GM23338 (cell line): ENCODE results near the gene ARMC8. TPM values are rescaled to one million over a fixed set of nuclear protein-coding genes. Genes with fewer than 3 reads are reported as not detected.

ENCODE experiments used
- ATAC-seq: fragments of 200-7000 bp; cut with Tn5 transposase; 3 replicates; pipeline ENCODE4 v1.9.1; 2020
- DNase-seq: peaks from one replicate; pipeline ENCODE4 v3.0.0-alpha.2; 2015; ENCODE audit warnings: low spot score
- H2AFZ ChIP-seq: fragments of 200-600 bp; sonication (generic); 2 replicates; pipeline ENCODE4 v1.8.0; 2016; ENCODE audit warnings: antibody characterized with exemption, mild to moderate bottlenecking, moderate library complexity
- H3F3A ChIP-seq: fragments of 200-600 bp; sonication (generic); replicated peaks from 2 replicates; pipeline ENCODE4 v1.8.0; 2017; ENCODE audit warnings: antibody characterized with exemption, mixed run types, low read depth
- H3K27ac ChIP-seq: fragments of 200-600 bp; sonication (generic); 2 replicates; pipeline ENCODE4 v1.6.1; 2016; ENCODE audit warnings: low read depth
- H3K27me3 ChIP-seq: fragments of 200-600 bp; sonication (generic); 2 replicates; pipeline ENCODE4 v1.8.0; 2016; ENCODE audit warnings: mild to moderate bottlenecking, mixed run types, moderate library complexity; ENCODE audit not compliant: insufficient read depth
- H3K36me3 ChIP-seq: fragments of 200-600 bp; sonication (generic); 2 replicates; pipeline ENCODE4 v1.8.0; 2016; ENCODE audit warnings: mild to moderate bottlenecking; ENCODE audit not compliant: insufficient read depth
- H3K4me1 ChIP-seq: fragments of 200-600 bp; sonication (generic); 2 replicates; pipeline ENCODE4 v1.8.0; 2016; ENCODE audit warnings: mild to moderate bottlenecking, moderate library complexity; ENCODE audit not compliant: insufficient read depth
- H3K4me2 ChIP-seq: fragments of 200-600 bp; sonication (generic); 2 replicates; pipeline ENCODE4 v1.7.1; 2017; ENCODE audit warnings: mixed run types
- H3K4me3 ChIP-seq: fragments of 200-600 bp; sonication (generic); 2 replicates; pipeline ENCODE4 v1.6.1; 2016; ENCODE audit warnings: mixed run types
- H3K79me2 ChIP-seq: fragments of 200-600 bp; sonication (generic); replicated peaks from 2 replicates; pipeline ENCODE4 v1.8.0; 2017; ENCODE audit warnings: mild to moderate bottlenecking; ENCODE audit not compliant: insufficient read depth
- H3K9me2 ChIP-seq: fragments of 200-600 bp; sonication (generic); 2 replicates; pipeline ENCODE4 v1.8.0; 2017; ENCODE audit not compliant: insufficient read depth
- H4K20me1 ChIP-seq: fragments of 200-600 bp; sonication (generic); replicated peaks from 2 replicates; pipeline ENCODE4 v1.8.0; 2017; ENCODE audit warnings: mild to moderate bottlenecking; ENCODE audit not compliant: insufficient read depth
- H3K27ac Mint-ChIP-seq: 2 replicates; pipeline ENCODE4 v1.8.0; 2020; ENCODE audit warnings: inconsistent platforms, mild to moderate bottlenecking, moderate library complexity, mixed read lengths
- H3K27me3 Mint-ChIP-seq: 3 replicates; pipeline ENCODE4 v1.8.0; 2022; ENCODE audit warnings: low read depth, mild to moderate bottlenecking, moderate library complexity, mixed read lengths, inconsistent platforms; ENCODE audit not compliant: insufficient read depth, poor library complexity
- H3K36me3 Mint-ChIP-seq: 3 replicates; pipeline ENCODE4 v1.8.0; 2021; ENCODE audit warnings: low read depth, mild to moderate bottlenecking, inconsistent platforms, moderate library complexity, mixed read lengths
- H3K4me1 Mint-ChIP-seq: 3 replicates; pipeline ENCODE4 v1.8.0; 2020; ENCODE audit warnings: mild to moderate bottlenecking, inconsistent platforms, mixed read lengths
- H3K4me3 Mint-ChIP-seq: 3 replicates; pipeline ENCODE4 v1.8.0; 2021; ENCODE audit warnings: moderate library complexity, mild to moderate bottlenecking, inconsistent platforms, mixed read lengths
- H3K9me3 Mint-ChIP-seq: 3 replicates; pipeline ENCODE4 v1.8.0; 2020; ENCODE audit warnings: moderate library complexity, mild to moderate bottlenecking, inconsistent platforms, mixed read lengths
- CREB1 ChIP-seq: fragments of 250-450 bp; sonication (Bioruptor Pico); IDR thresholded peaks from 2 replicates; pipeline ENCODE4 v1.5.0; 2020; ENCODE audit warnings: low read depth, mild to moderate bottlenecking, moderate library complexity
- CTCF ChIP-seq, 2 experiments: fragments of 200-600 bp in 1 of 2; sonication (generic) in 1 of 2; conservative IDR thresholded peaks; 2 replicates each; pipeline versions ENCODE4 v1.5.1 to v1.6.1; 2016 to 2017; ENCODE audit warnings: antibody characterized with exemption in 2 of 2, low read depth in 2 of 2, mild to moderate bottlenecking in 2 of 2, moderate library complexity in 1 of 2
- ETS1 ChIP-seq: IDR thresholded peaks from 2 replicates; pipeline ENCODE4 v1.6.1; 2016; ENCODE audit warnings: antibody characterized with exemption
- EZH2 ChIP-seq: fragments of 200-600 bp; sonication (generic); IDR thresholded peaks from one replicate; pipeline ENCODE4 v1.8.0; 2017; ENCODE audit warnings: antibody characterized with exemption, mild to moderate bottlenecking, low read depth; ENCODE audit not compliant: unreplicated experiment
- EZH2phosphoT487 ChIP-seq: fragments of 200-600 bp; sonication (generic); IDR thresholded peaks from one replicate; pipeline ENCODE4 v1.8.1; 2018; ENCODE audit warnings: antibody characterized with exemption; ENCODE audit not compliant: unreplicated experiment
- JUNB ChIP-seq: IDR thresholded peaks from one replicate; pipeline ENCODE4 v1.6.1; 2016; ENCODE audit warnings: antibody characterized with exemption; ENCODE audit not compliant: unreplicated experiment
- NANOG ChIP-seq: IDR thresholded peaks from 2 replicates; pipeline ENCODE4 v1.6.1; 2016; ENCODE audit warnings: antibody characterized with exemption, borderline replicate concordance
- POLR2AphosphoS5 ChIP-seq: IDR thresholded peaks from 2 replicates; pipeline ENCODE4 v1.6.1; 2016; ENCODE audit warnings: antibody characterized with exemption, low read depth
- STAT1 ChIP-seq: IDR thresholded peaks from one replicate; pipeline ENCODE4 v1.6.1; 2016; ENCODE audit warnings: antibody characterized with exemption; ENCODE audit not compliant: unreplicated experiment
- ZNF114 ChIP-seq: fragments of 250-450 bp; sonication (Bioruptor Pico); IDR thresholded peaks from 2 replicates; pipeline ENCODE4 v1.5.0; 2020; ENCODE audit warnings: mild to moderate bottlenecking, moderate library complexity
- ZNF331 ChIP-seq: fragments of 250-450 bp; sonication (Bioruptor Pico); IDR thresholded peaks from 2 replicates; pipeline ENCODE4 v1.5.0; 2020; ENCODE audit warnings: low read depth, mild to moderate bottlenecking, moderate library complexity
- ZNF462 ChIP-seq: fragments of 250-450 bp; sonication (Bioruptor Pico); IDR thresholded peaks from 2 replicates; pipeline ENCODE4 v1.5.0; 2020; ENCODE audit warnings: mild to moderate bottlenecking, moderate library complexity
- polyA plus RNA-seq: library from polyadenylated mRNA; unstranded; fragments of >200 nt; fragmentation: Nextera tagmentation; extraction: Ambion mirVana; gene quantifications from 2 replicates; pipeline ENCODE4 v1.2.1, GENCODE V29; 2016
- total RNA-seq: library from RNA; depleted of rRNA; stranded (reverse); fragments of >200 nt; shearing (Covaris generic); gene quantifications from 2 replicates; pipeline ENCODE4 v1.2.3, GENCODE V29; 2014
- TF ChIP-seq, protein P1 (sequence below): IDR thresholded peaks from one replicate; pipeline ENCODE4 v1.6.1; 2018; ENCODE audit warnings: antibody characterized with exemption; ENCODE audit not compliant: unreplicated experiment

Gene ARMC8
- total and polyA plus RNA-seq, 2 experiments from 2014 or later = 36.8 to 61.4 TPM

DNA sequence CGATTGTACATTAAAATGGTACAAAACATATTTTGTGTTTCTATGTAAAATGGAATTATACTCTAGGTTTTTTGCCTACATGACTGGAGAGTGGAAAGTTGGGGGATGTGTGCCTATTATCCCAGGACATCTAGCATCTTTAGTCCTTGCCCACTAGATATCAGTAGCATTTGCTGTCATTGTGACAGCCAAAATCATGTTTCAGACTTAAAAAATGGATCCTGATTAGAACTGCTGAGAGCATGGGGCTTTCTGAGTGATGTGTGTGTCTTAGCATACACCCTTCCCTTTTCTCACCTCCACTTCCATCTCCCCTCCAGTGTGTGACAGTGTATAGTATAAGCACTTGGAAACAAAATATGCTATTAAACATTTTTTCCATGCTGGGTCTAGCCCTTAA, 13.3 kb downstream of the ARMC8 start:
- Mint-ChIP-seq H3K4me1 (peaks cover 23% of the 10 kb centered on the region), H3K27me3 (peaks cover 2% of the 10 kb centered on the region), H3K9me3 (no peaks in the 10 kb centered on the region; the same call in 2 of the 3 replicates), H3K27ac (no peak overlapping the region), H3K4me3 (no peak overlapping the region), H3K36me3 (peaks cover 8% of the 10 kb centered on the region; the same call in 2 of the 3 replicates)
- ATAC-seq (no peak), DNase-seq (no peak)
- Histone ChIP-seq H3K4me3 (no peak overlapping the region), H3K27me3 (no peaks in the 10 kb centered on the region), H3K79me2 (peaks cover 100% of the 10 kb centered on the region), H3K27ac (no peak overlapping the region), H3F3A (0 out of 2 replicates have a peak, but pooled peaks cover 3% of the 10 kb centered on the region), H3K4me2 (no peak overlapping the region), H3K9me2 (no peaks in the 10 kb centered on the region), H2AFZ (no peak overlapping the region), H3K4me1 (peaks cover 11% of the 10 kb centered on the region), H3K36me3 (no peaks in the 10 kb centered on the region), H4K20me1 (peaks cover 53% of the 10 kb centered on the region)
- TF ChIP-seq CREB1 (no peak), NANOG (no peak), EZH2phosphoT487 (no peak), POLR2AphosphoS5 (no peak), STAT1 (no peak), JUNB (no peak), EZH2 (no peak), CTCF (conservative IDR thresholded peaks at IDR 0.05; ENCODE audit: low read depth in 2 of 2) (no peak), ZNF331 (CRISPR knock-in tag) (no peak), ZNF462 (CRISPR knock-in tag) (no peak), ZNF114 (CRISPR knock-in tag) (no peak), ETS1 (no peak)
- TF ChIP-seq, protein P1, sequence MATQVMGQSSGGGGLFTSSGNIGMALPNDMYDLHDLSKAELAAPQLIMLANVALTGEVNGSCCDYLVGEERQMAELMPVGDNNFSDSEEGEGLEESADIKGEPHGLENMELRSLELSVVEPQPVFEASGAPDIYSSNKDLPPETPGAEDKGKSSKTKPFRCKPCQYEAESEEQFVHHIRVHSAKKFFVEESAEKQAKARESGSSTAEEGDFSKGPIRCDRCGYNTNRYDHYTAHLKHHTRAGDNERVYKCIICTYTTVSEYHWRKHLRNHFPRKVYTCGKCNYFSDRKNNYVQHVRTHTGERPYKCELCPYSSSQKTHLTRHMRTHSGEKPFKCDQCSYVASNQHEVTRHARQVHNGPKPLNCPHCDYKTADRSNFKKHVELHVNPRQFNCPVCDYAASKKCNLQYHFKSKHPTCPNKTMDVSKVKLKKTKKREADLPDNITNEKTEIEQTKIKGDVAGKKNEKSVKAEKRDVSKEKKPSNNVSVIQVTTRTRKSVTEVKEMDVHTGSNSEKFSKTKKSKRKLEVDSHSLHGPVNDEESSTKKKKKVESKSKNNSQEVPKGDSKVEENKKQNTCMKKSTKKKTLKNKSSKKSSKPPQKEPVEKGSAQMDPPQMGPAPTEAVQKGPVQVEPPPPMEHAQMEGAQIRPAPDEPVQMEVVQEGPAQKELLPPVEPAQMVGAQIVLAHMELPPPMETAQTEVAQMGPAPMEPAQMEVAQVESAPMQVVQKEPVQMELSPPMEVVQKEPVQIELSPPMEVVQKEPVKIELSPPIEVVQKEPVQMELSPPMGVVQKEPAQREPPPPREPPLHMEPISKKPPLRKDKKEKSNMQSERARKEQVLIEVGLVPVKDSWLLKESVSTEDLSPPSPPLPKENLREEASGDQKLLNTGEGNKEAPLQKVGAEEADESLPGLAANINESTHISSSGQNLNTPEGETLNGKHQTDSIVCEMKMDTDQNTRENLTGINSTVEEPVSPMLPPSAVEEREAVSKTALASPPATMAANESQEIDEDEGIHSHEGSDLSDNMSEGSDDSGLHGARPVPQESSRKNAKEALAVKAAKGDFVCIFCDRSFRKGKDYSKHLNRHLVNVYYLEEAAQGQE = no peak
